ENCODE measurements around the gene SLC1A3. TPM values are rescaled to one million over a fixed set of nuclear protein-coding genes. Genes with fewer than 3 reads are reported as not detected.
"Not testable (repeated sequence)": the region's sequence is repeated elsewhere in the genome, so short reads cannot be mapped to it uniquely, and the experiment has no call there.

Gene SLC1A3
- total and polyA plus RNA-seq, 7 experiments from 2014 or later: 0.32 to 3.1 (median 0.62) TPM; not detected in 3

DNA sequence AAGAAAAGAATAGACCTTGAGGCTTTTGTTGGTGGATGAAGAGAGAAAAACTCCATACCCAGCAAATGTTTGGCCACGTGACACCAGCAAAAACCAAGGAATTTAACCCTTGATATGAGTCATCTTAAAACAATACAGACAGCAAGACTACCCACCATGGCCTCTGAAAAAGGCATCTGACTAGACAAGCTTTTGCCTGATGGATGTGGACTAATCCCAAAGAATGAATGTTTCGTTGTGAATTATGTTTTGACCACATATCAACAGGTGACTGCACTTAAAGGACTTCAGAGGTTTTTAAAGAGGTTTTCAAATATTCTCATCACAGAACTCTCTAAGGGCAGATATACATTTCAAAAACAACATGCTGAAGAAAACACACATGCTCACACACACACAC lies 33.0 kb upstream of the SLC1A3 start:
- Histone ChIP-seq H3K4me1 (ENCODE audit: control insufficient read depth in 2 of 2, insufficient read depth in 2 of 2, low read length in 2 of 2) (no peaks in the 10 kb centered on the region), H3K36me3 (ENCODE audit: control insufficient read depth in 2 of 3, insufficient read depth in 3 of 3, low read length in 3 of 3) (no peaks in the 10 kb centered on the region), H3K4me3 (ENCODE audit: low read length) (no peak overlapping the region), H3K27me3 (ENCODE audit: control insufficient read depth in 2 of 2, insufficient read depth in 2 of 2, low read length in 2 of 2) (no peaks in the 10 kb centered on the region), H3K9me3 (ENCODE audit: control insufficient read depth in 2 of 3, low read length in 3 of 3) (no peaks in the 10 kb centered on the region), H3K27ac (ENCODE audit: low read depth, low read length) (no peak overlapping the region)
- Mint-ChIP-seq H3K4me3 (no peak overlapping the region), H3K9me3 (no peaks in the 10 kb centered on the region), H3K36me3 (no peaks in the 10 kb centered on the region), H3K27me3 (peaks cover 0 to 8% (median 3%) of the 10 kb centered on the region in 5 donors), H3K27ac (no peak overlapping the region), H3K4me1 (no peaks in the 10 kb centered on the region)
- intact Hi-C loops (cut with micrococcal nuclease): no loop called here
- CTCF ChIA-PET: no interaction called here
- ATAC-seq (no peak), DNase-seq (no peak)
- POLR2A ChIA-PET: no interaction called here

DNA sequence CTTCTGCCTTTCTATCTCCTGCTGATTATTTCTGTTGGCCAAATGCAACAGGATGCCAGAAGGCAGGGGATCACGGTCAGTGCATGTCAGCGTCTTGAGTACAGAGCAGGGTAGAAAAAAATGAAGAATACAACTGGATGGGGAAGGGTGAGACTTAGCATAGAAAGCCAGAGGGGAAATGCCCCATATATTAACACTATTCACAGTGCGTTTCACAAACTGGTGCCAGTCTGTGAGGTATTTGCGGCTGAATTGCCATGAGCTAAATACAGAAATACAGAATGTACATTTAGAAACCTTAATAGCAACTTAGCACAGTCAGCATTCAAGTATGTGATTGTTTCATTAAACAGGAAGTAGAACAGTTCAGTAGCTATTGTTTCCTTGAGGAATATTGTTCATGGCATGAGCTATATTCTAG lies 31.0 kb upstream of the SLC1A3 start:
- no peaks in the 10 kb centered on the region for H3K36me3 ChIP-seq (ENCODE audit: control insufficient read depth in 2 of 3, insufficient read depth in 3 of 3, low read length in 3 of 3)
- Mint-ChIP-seq H3K36me3 (no peaks in the 10 kb centered on the region), H3K9me3 (peaks cover 0 to 6% (median 0%) of the 10 kb centered on the region in 11 donors), H3K27me3 (peaks cover 0 to 16% (median 8%) of the 10 kb centered on the region in 5 donors), H3K4me3 (no peak overlapping the region), H3K4me1 (no peaks in the 10 kb centered on the region), H3K27ac (no peak overlapping the region)
- H3K4me3 ChIP-seq (ENCODE audit: low read length): no peak overlapping the region
- no peaks in the 10 kb centered on the region for H3K27me3 ChIP-seq (ENCODE audit: control insufficient read depth in 2 of 2, insufficient read depth in 2 of 2, low read length in 2 of 2)
- no peak overlapping the region for H3K27ac ChIP-seq (ENCODE audit: low read depth, low read length)
- CTCF ChIA-PET: interaction anchor here (0.6 kb wide), 1 partner anchor 38 kb away, joined by 3 read pairs; no protein-coding TSS in a partner anchor
- intact Hi-C loops (cut with micrococcal nuclease): no loop called here
- no peaks in the 10 kb centered on the region for H3K9me3 ChIP-seq (ENCODE audit: control insufficient read depth in 2 of 3, low read length in 3 of 3)
- POLR2A ChIA-PET: no interaction called here
- no peaks in the 10 kb centered on the region for H3K4me1 ChIP-seq (ENCODE audit: control insufficient read depth in 2 of 2, insufficient read depth in 2 of 2, low read length in 2 of 2)
- ATAC-seq: no peak
- no peak for DNase-seq

DNA sequence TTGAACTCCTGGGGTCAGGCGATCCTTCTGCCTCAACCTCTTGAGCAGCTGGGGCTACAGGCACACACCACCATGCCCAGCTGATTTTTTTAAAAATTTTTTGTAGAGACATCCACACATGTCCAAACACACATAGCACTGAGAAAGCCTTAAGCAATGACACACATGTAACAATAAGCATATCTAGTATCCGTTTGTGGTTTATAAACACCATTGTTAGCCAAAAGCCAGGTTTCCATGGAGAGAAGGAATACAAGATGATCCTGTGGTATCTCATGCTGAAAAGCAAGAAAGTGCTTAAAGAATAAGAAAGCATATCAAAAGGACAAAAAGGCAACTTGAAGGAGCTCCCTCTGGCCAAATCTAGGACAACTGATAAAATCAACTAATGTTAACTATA lies 29.7 kb upstream of the SLC1A3 start:
- ATAC-seq (no peak), DNase-seq (no peak)
- H3K9me3 ChIP-seq (ENCODE audit: control insufficient read depth in 2 of 3, low read length in 3 of 3): no peaks in the 10 kb centered on the region
- Mint-ChIP-seq H3K27me3 (peaks cover 0 to 22% (median 11%) of the 10 kb centered on the region in 5 donors), H3K9me3 (peaks cover 0 to 7% (median 0%) of the 10 kb centered on the region in 11 donors), H3K27ac (no peak overlapping the region), H3K36me3 (no peaks in the 10 kb centered on the region), H3K4me1 (no peaks in the 10 kb centered on the region), H3K4me3 (no peak overlapping the region)
- no peak overlapping the region for H3K4me3 ChIP-seq (ENCODE audit: low read length)
- H3K27me3 ChIP-seq (ENCODE audit: control insufficient read depth in 2 of 2, insufficient read depth in 2 of 2, low read length in 2 of 2): no peaks in the 10 kb centered on the region
- ChIA-PET POLR2A (no interaction called here), CTCF (no interaction called here)
- H3K27ac ChIP-seq (ENCODE audit: low read depth, low read length): no peak overlapping the region
- intact Hi-C loops (cut with micrococcal nuclease): no loop called here
- H3K4me1 ChIP-seq (ENCODE audit: control insufficient read depth in 2 of 2, insufficient read depth in 2 of 2, low read length in 2 of 2): no peaks in the 10 kb centered on the region
- H3K36me3 ChIP-seq (ENCODE audit: control insufficient read depth in 2 of 3, insufficient read depth in 3 of 3, low read length in 3 of 3): no peaks in the 10 kb centered on the region

DNA sequence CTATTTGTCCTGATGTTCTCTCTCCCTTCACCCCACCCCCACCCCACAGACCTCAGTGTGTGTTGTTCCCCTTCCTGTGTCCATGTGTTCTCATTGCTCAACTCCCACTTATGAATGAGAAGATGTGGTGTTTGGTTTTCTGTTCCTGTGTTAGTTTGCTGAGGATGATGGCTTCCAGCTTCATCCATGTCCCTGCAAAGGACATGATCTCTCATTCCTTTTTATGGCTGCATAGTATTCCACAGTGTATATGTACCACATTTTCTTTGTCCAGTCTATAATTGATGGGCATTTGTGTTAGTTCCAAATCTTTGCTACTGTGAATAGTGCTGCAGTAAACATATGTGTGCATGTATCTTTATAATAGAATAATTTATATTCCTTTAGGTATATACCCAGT lies 26.5 kb upstream of the SLC1A3 start:
- H3K27me3 Mint-ChIP-seq: peaks cover 2 to 33% (median 15%) of the 10 kb centered on the region in 5 donors
- H3K4me3 ChIP-seq (ENCODE audit: low read length); DNase-seq; H3K27ac ChIP-seq (ENCODE audit: low read depth, low read length); ATAC-seq; H3K4me3 Mint-ChIP-seq; H3K36me3 Mint-ChIP-seq; CTCF ChIA-PET; H3K27me3 ChIP-seq (ENCODE audit: control insufficient read depth in 2 of 2, insufficient read depth in 2 of 2, low read length in 2 of 2); POLR2A ChIA-PET; H3K36me3 ChIP-seq (ENCODE audit: control insufficient read depth in 2 of 3, insufficient read depth in 3 of 3, low read length in 3 of 3); H3K9me3 ChIP-seq (ENCODE audit: control insufficient read depth in 2 of 3, low read length in 3 of 3); H3K9me3 Mint-ChIP-seq; H3K4me1 ChIP-seq (ENCODE audit: control insufficient read depth in 2 of 2, insufficient read depth in 2 of 2, low read length in 2 of 2); H3K4me1 Mint-ChIP-seq; intact Hi-C loops (cut with micrococcal nuclease); H3K27ac Mint-ChIP-seq: not testable (repeated sequence)

DNA sequence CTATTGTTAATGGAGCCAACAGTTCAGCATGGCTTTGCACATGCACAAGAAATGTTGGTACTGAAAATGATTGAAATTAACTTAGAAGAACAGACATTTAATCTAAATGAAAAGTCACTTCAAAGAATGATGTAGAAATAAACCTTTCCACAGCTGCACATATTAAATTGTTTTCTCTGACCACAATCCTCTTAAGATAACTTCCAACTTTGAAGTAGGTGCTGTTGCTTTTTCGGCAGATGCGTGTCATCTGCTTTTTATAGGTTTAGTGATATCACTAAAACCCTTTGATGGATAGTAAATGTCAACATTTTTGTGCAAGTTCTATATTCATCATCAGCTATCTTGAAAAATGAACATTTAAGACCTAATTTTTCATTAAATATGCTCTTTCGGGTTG lies 25.3 kb upstream of the SLC1A3 start:
- Histone ChIP-seq H3K4me3 (ENCODE audit: low read length) (no peak overlapping the region), H3K4me1 (ENCODE audit: control insufficient read depth in 2 of 2, insufficient read depth in 2 of 2, low read length in 2 of 2) (no peaks in the 10 kb centered on the region), H3K27me3 (ENCODE audit: control insufficient read depth in 2 of 2, insufficient read depth in 2 of 2, low read length in 2 of 2) (no peaks in the 10 kb centered on the region), H3K9me3 (ENCODE audit: control insufficient read depth in 2 of 3, low read length in 3 of 3) (no peaks in the 10 kb centered on the region), H3K36me3 (ENCODE audit: control insufficient read depth in 2 of 3, insufficient read depth in 3 of 3, low read length in 3 of 3) (no peaks in the 10 kb centered on the region), H3K27ac (ENCODE audit: low read depth, low read length) (no peak overlapping the region)
- Mint-ChIP-seq H3K27me3 (peaks cover 2 to 37% (median 18%) of the 10 kb centered on the region in 5 donors), H3K27ac (no peak overlapping the region), H3K9me3 (peaks cover 0 to 7% (median 0%) of the 10 kb centered on the region in 11 donors), H3K4me3 (no peak overlapping the region), H3K4me1 (peaks cover 0 to 1% (median 0%) of the 10 kb centered on the region in 7 donors), H3K36me3 (peaks cover 0 to 6% (median 0%) of the 10 kb centered on the region in 5 donors)
- DNase-seq: no peak
- POLR2A ChIA-PET: no interaction called here
- intact Hi-C loops (cut with micrococcal nuclease): no loop called here
- CTCF ChIA-PET: no interaction called here
- ATAC-seq: no peak

DNA sequence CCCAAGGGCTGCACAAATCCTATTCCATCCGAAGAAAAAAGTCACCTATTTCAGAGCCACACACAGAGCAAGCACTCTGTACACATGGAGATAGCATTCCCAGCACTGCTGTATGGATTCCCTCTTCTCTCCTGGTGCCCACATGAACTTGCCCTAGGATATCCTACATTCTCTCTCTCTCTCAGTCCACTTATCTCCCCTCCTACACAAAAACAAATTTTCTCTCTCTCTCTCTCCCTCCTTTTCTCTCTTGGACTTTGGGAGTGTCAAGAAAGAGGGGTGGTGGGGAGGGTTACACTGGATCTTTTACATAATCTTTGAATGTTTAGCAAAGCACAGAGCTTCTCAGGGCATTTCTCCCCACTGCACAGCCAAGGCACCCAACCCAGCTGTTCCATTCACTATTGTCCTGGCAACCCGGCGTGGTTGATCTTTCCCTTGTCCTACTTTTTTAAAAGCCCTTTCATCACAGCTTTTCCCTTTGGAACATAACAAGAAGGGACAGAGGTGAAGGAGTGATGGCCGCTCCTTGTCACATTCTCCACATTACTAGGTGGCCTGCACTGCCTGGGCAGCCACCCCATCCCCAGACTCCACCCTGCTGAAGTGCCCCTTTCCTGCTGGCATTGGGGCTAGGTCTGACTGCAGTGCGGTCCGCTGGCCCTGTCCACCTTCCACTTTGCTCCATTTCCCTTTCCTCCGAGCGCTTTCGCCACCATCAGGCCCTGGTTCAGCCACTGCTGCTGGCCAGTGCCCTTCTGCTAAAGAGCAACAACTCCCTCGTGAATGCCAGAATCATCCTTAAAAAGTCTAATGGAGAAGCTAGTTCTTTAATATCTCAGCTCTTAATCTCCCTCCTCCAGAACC lies 22.2 kb upstream of the SLC1A3 start:
- peaks cover 5 to 40% (median 24%) of the 10 kb centered on the region in 5 donors for H3K27me3 Mint-ChIP-seq

DNA sequence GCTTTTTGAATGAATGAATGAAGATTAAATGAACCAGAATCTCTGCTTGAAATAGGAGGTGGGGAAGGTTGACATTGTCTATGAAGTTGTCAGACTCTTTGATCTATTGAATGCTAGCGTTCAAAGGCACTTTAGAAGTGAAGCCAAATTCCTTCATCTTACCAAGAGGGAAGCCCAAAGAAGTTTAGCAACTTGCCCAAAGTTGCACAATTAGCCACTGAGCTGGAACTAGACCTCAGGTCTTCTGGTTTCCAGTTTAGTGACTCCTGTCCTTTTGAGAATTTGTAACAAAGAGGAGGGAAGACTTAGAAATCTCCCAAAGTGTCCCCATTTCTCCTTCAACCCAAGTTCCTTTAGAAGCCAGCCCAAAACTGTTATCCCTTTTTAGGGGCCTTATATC lies 20.7 kb upstream of the SLC1A3 start:
- H3K27me3 Mint-ChIP-seq: peaks cover 5 to 33% (median 20%) of the 10 kb centered on the region in 5 donors
- no peak overlapping the region for H3K4me3 Mint-ChIP-seq
- DNase-seq (no peak), ATAC-seq (no peak)
- H3K4me1 ChIP-seq (ENCODE audit: control insufficient read depth in 2 of 2, insufficient read depth in 2 of 2, low read length in 2 of 2): no peaks in the 10 kb centered on the region
- no peak overlapping the region for H3K4me3 ChIP-seq (ENCODE audit: low read length)
- no peaks in the 10 kb centered on the region for H3K9me3 ChIP-seq (ENCODE audit: control insufficient read depth in 2 of 3, low read length in 3 of 3)
- H3K27me3 ChIP-seq (ENCODE audit: control insufficient read depth in 2 of 2, insufficient read depth in 2 of 2, low read length in 2 of 2): no peaks in the 10 kb centered on the region
- CTCF ChIA-PET: interaction anchor here (0.6 kb wide), 1 partner anchor 80 kb away, joined by 3 read pairs; no protein-coding TSS in a partner anchor
- no peaks in the 10 kb centered on the region for H3K36me3 ChIP-seq (ENCODE audit: control insufficient read depth in 2 of 3, insufficient read depth in 3 of 3, low read length in 3 of 3)
- intact Hi-C loops (cut with micrococcal nuclease): no loop called here
- peaks cover 0 to 4% (median 0%) of the 10 kb centered on the region in 11 donors for H3K9me3 Mint-ChIP-seq
- H3K36me3 Mint-ChIP-seq: peaks cover 0 to 6% (median 0%) of the 10 kb centered on the region in 5 donors
- no peak overlapping the region for H3K27ac ChIP-seq (ENCODE audit: low read depth, low read length)
- POLR2A ChIA-PET: no interaction called here
- H3K4me1 Mint-ChIP-seq: peaks cover 0 to 1% (median 0%) of the 10 kb centered on the region in 7 donors
- H3K27ac Mint-ChIP-seq: no peak overlapping the region

More for the DNA sequence above, 22.2 kb upstream of the SLC1A3 start:
- POLR2A ChIA-PET: no interaction called here
- Histone ChIP-seq H3K36me3 (ENCODE audit: control insufficient read depth in 2 of 3, insufficient read depth in 3 of 3, low read length in 3 of 3) (no peaks in the 10 kb centered on the region), H3K27ac (ENCODE audit: low read depth, low read length) (no peak overlapping the region), H3K4me3 (ENCODE audit: low read length) (no peak overlapping the region), H3K9me3 (ENCODE audit: control insufficient read depth in 2 of 3, low read length in 3 of 3) (no peaks in the 10 kb centered on the region), H3K4me1 (ENCODE audit: control insufficient read depth in 2 of 2, insufficient read depth in 2 of 2, low read length in 2 of 2) (no peaks in the 10 kb centered on the region), H3K27me3 (ENCODE audit: control insufficient read depth in 2 of 2, insufficient read depth in 2 of 2, low read length in 2 of 2) (no peaks in the 10 kb centered on the region)
- no peak overlapping the region for H3K4me3 Mint-ChIP-seq
- peaks cover 0 to 7% (median 0%) of the 10 kb centered on the region in 11 donors for H3K9me3 Mint-ChIP-seq
- no peak overlapping the region for H3K27ac Mint-ChIP-seq
- CTCF ChIA-PET: no interaction called here
- H3K4me1 Mint-ChIP-seq: peaks cover 0 to 1% (median 0%) of the 10 kb centered on the region in 7 donors
- intact Hi-C loops (cut with micrococcal nuclease): no loop called here
- DNase-seq (no peak), ATAC-seq (no peak)
- peaks cover 0 to 6% (median 0%) of the 10 kb centered on the region in 5 donors for H3K36me3 Mint-ChIP-seq

Data from naive thymus-derived CD4-positive, alpha-beta T cell (primary cell).